ENCODE measurements around the gene ENPP4. TPM values are rescaled to one million over a fixed set of nuclear protein-coding genes. Genes with fewer than 3 reads are reported as not detected.
"Not testable (repeated sequence)": the region's sequence is repeated elsewhere in the genome, so short reads cannot be mapped to it uniquely, and the experiment has no call there.

ENPP4 gene
- total RNA-seq, 2 experiments from 2014 or later = 8.2 to 9.4 TPM

DNA sequence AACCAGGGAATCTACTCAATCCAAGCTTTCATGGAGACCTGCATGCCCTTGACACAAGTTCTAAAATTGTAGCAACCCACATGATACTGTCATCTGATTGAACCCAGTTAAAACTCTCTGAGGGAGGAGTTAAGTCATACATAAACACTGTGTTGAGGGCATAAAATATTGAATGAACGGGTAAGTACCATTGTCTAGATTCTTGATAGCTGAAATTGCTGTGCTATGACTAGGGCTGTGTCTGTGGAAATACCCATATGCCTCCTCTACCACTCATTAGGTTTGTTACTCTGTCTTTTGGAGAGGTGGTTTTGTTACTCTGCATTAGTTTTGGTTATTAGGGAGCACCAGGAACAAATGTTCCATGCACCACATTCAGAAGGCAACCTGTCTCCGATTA lies 7.6 kb downstream of the ENPP4 start:
- Mint-ChIP-seq H3K27ac (no peak overlapping the region), H3K27me3 (no peaks in the 10 kb centered on the region), H3K4me1 (peaks cover 5% of the 10 kb centered on the region), H3K9me3 (no peaks in the 10 kb centered on the region), H3K36me3 (ENCODE audit: low read depth) (peaks cover 3% of the 10 kb centered on the region), H3K4me3 (no peak overlapping the region)
- DNase-seq = no peak
- POLR2A ChIA-PET = no interaction called here
- CTCF ChIA-PET = interaction anchor here (1.2 to 1.5 kb wide), 2 partner anchors 8 to 47 kb away, joined by 4 to 7 read pairs; partner anchors contain the start of gene ENPP4

DNA sequence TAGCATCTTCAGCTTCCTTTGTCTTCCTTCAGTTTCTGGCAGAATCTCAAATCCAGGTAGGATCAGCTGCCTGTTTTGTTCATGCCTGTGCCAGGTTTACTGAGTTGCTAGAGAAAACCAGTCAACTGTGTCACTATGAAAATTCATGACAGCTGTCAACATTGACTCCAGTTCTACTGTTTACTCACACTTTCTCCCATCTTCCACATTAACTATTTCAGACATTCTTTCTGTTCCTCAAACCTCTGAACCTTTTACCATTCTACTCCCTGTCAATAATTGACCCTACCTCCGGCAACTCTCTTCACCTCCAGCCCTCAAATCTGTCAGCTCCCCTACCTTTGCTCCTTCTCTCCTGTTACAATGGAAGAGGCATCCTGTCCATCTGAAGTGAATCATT lies 8.5 kb downstream of the ENPP4 start:
- no peak for DNase-seq
- POLR2A ChIA-PET = interaction anchor here (2.4 kb wide), 1 partner anchor 9 kb away, joined by 11 read pairs; the partner anchor contains the start of gene ENPP4

DNA sequence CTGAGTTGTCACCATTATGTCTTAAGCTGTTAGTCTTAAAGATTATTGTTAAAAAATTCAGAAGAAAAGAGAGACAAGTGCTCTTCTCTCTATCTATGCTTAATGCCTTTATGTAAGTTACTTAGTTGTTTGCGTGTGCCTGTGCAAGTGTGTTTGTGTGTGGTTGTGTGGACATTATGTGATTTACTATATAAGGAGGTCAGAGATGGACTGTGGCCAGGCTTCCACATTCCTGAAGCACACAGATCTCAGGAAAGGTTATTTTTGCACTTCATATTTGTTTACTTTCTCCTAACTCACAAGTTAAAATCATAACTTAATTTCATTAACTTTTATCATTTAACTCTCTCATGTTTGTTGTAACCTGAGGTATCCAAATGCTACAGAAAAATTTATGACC lies 14.5 kb downstream of the ENPP4 start:
- no peaks in the 10 kb centered on the region for H3K27me3 Mint-ChIP-seq
- CTCF ChIA-PET = no interaction called here
- DNase-seq = no peak
- POLR2A ChIA-PET = no interaction called here
- H3K4me1 Mint-ChIP-seq = no peaks in the 10 kb centered on the region
- no peaks in the 10 kb centered on the region for H3K9me3 Mint-ChIP-seq
- no peak overlapping the region for H3K27ac Mint-ChIP-seq
- no peak overlapping the region for H3K4me3 Mint-ChIP-seq
- peaks cover 13% of the 10 kb centered on the region for H3K36me3 Mint-ChIP-seq (ENCODE audit: low read depth)

More for the DNA sequence above, 8.5 kb downstream of the ENPP4 start:
- Mint-ChIP-seq H3K27me3 (no peaks in the 10 kb centered on the region), H3K4me3 (no peak overlapping the region), H3K9me3 (no peaks in the 10 kb centered on the region), H3K36me3 (ENCODE audit: low read depth) (peaks cover 11% of the 10 kb centered on the region), H3K4me1 (peaks cover 5% of the 10 kb centered on the region), H3K27ac (no peak overlapping the region)
- CTCF ChIA-PET = interaction anchor here (0.7 to 1.5 kb wide), 2 partner anchors 9 to 106 kb away, joined by 4 to 7 read pairs; partner anchors contain the start of gene ENPP4

DNA sequence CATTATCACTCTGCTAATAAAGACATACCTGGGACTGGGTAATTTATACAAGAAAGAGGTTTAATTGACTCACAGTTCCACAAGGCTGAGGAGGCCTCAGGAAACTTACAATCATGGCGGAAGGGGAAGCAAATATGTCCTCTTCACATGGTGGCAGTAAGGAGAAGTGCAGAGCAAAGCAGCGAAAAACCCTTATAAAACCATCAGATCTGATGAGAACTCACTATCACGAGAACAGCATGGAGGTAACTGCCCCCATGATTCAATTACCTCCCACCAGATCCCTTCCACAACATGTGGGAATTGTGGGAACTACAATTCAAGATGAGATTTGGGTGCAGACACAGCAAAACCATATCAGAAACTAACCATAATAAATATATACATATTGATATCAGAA lies 19.3 kb downstream of the ENPP4 start:
- DNase-seq; CTCF ChIA-PET; H3K9me3 Mint-ChIP-seq; H3K4me3 Mint-ChIP-seq; H3K36me3 Mint-ChIP-seq (ENCODE audit: low read depth); H3K4me1 Mint-ChIP-seq; H3K27ac Mint-ChIP-seq; POLR2A ChIA-PET; H3K27me3 Mint-ChIP-seq: not testable (repeated sequence)

DNA sequence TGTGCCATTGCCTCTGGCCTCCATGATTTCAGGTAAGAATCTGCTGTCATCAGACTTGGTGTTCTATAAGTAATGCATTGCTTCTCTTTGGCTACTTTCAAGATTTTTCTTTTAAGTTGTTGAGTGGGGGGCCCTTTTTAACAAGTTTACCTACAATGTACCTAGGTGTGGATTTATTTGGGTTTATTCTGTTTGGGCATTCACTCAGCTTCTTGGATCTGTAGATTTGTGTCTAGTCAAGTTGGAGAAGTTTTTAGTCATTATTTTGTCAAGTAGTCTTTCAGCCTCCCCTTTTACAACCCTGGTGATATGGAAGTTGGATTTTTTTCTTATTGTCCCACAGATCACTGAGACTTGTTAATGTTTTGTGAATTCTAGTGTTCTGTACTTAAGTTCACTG lies 26.9 kb downstream of the ENPP4 start:
- CTCF ChIA-PET = no interaction called here
- POLR2A ChIA-PET = no interaction called here
- H3K4me3 Mint-ChIP-seq = no peak overlapping the region
- no peaks in the 10 kb centered on the region for H3K4me1 Mint-ChIP-seq
- DNase-seq = no peak
- no peak overlapping the region for H3K27ac Mint-ChIP-seq
- H3K27me3 Mint-ChIP-seq = peaks cover 25% of the 10 kb centered on the region
- no peaks in the 10 kb centered on the region for H3K9me3 Mint-ChIP-seq
- H3K36me3 Mint-ChIP-seq (ENCODE audit: low read depth) = no peaks in the 10 kb centered on the region

DNA sequence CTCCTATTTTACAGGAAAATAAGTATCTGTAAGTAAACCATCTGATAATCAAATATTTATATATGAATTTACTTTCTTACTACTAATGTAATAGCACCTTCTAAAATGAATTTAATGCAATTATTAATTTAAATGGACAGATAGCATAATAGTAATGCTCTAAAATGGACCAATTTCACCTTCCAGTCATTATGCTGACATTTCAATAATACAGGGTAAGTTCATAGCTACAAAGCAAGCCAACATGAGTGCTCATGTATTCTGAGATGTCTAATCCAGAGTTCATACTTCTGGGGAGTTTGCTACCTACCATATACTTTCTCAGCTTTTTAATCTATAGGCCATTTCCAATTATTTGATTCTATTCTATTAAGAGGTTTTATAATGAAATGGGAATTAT lies 29.4 kb downstream of the ENPP4 start:
- peaks cover 28% of the 10 kb centered on the region for H3K27me3 Mint-ChIP-seq
- ChIA-PET POLR2A (no interaction called here), CTCF (interaction anchor here (1.6 kb wide), 1 partner anchor 69 kb away, joined by 6 read pairs; no protein-coding TSS in a partner anchor)
- no peak overlapping the region for H3K4me3 Mint-ChIP-seq
- no peak for DNase-seq
- no peaks in the 10 kb centered on the region for H3K4me1 Mint-ChIP-seq
- no peaks in the 10 kb centered on the region for H3K9me3 Mint-ChIP-seq
- no peak overlapping the region for H3K27ac Mint-ChIP-seq
- H3K36me3 Mint-ChIP-seq (ENCODE audit: low read depth) = no peaks in the 10 kb centered on the region

DNA sequence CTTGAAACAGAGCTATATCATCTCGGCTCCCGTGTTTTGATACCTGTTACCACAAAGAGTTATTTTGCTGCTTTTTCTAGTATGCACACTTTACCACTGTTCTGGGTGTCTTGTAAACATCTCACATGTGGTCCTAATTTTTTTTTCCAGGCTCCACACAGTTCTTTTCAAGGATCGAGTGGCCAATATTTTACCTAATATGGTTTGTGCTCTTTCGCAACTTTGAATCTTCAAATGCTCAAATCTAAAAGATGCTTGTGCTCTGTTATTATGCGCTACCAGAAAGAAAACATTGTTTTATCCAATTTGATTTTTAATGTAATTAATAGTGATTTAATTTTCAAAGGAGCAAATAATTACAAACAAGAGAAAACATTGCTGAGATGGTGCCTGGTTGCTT lies 30.3 kb downstream of the ENPP4 start:
- no peaks in the 10 kb centered on the region for H3K36me3 Mint-ChIP-seq (ENCODE audit: low read depth)
- ChIA-PET POLR2A (no interaction called here), CTCF (interaction anchor here (1.6 kb wide), 1 partner anchor 70 kb away, joined by 6 read pairs; no protein-coding TSS in a partner anchor)
- H3K27me3 Mint-ChIP-seq = peaks cover 28% of the 10 kb centered on the region
- no peaks in the 10 kb centered on the region for H3K9me3 Mint-ChIP-seq
- H3K4me3 Mint-ChIP-seq = no peak overlapping the region
- no peak overlapping the region for H3K27ac Mint-ChIP-seq
- H3K4me1 Mint-ChIP-seq = no peaks in the 10 kb centered on the region
- DNase-seq = no peak

DNA sequence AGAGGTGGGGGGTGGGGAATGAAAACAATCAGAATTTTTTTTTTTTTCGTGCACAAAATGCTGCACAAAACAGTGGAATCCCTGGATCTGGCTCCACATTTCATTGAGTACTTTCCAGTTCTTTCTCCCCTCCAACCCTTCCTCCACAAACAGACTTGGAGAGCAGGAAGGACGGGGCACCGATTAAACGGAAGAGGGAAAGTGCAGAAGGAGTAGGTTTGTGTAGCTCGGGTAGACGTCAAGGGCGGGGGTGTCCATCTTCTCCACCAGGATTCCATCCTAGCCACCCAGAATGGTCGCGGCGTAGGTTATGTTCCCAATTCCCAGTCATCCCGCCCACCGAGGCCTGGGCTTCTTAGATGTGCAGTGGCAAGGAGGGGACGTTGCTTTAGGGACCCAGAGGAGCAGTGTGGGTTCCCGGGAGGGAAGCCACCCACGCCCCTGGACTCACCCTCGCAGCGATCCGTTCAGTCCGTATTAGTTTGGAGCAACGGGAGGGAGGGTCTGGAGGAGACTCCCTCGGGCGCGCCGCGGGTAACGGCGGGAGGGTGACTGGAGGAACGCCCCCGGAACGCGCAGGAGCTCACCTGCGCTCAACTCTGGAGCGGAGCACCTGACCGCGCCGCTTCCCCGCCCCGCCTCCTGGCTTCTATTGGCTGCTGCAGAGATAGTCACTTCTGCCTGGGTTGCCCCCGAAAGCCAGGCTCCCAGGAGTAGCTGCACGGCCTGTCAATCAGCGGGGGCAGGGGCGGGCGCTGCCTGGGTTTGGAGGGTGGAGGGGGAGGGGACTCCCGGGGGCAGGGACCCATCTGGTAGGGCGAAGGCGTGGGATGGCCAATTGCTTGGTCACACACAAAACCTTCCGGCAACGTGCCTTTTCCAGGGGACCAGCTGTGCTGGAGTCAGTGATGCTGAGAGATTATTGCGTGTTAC lies 40.8 kb downstream of the ENPP4 start, which contains the start of gene ENPP5:
Gene ENPP5 (minus strand): TSS at position 624 of the 933 bp plus-strand sequence. CDS start 2,718 bp downstream, outside the sequence.
- peak within 1 kb of the TSS; percentile 39 for H3K4me3 Mint-ChIP-seq
- peaks cover 25% of the 10 kb centered on the region for H3K4me1 Mint-ChIP-seq
- POLR2A ChIA-PET = no interaction called here
- no peaks in the 10 kb centered on the region for H3K9me3 Mint-ChIP-seq
- DNase-seq = peak; percentile 33
- peaks cover 62% of the 10 kb centered on the region for H3K27me3 Mint-ChIP-seq
- H3K27ac Mint-ChIP-seq = no peak within 1 kb of the TSS
- H3K36me3 Mint-ChIP-seq (ENCODE audit: low read depth) = no peaks in the 10 kb centered on the region
- CTCF ChIA-PET = interaction anchor here (0.7 kb wide), 1 partner anchor 236 kb away, joined by 3 read pairs; no protein-coding TSS in a partner anchor

DNA sequence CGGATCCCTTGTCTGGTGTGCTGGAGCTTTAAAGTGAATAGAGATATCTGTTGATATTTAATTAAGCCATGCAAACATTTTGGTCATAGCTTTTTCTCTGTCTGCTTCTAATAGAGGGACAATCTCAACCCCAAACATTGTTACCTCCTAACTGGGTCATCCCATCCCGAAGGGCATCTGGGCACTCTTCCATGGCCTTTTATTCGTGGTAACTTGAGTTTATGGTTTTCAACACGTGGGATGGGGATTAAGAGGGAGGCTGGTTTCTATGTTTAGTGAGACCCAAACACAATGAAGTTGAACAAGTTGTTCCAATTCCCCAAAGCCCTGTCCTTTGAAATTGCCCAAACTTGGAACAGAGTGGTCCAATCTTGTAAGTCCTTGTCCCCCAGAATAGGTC lies 42.4 kb downstream of the ENPP4 start:
- POLR2A ChIA-PET = no interaction called here
- Mint-ChIP-seq H3K36me3 (ENCODE audit: low read depth) (no peaks in the 10 kb centered on the region), H3K27me3 (peaks cover 66% of the 10 kb centered on the region), H3K4me3 (no peak overlapping the region), H3K27ac (no peak overlapping the region), H3K9me3 (no peaks in the 10 kb centered on the region), H3K4me1 (peaks cover 35% of the 10 kb centered on the region)
- no peak for DNase-seq
- CTCF ChIA-PET = no interaction called here

DNA sequence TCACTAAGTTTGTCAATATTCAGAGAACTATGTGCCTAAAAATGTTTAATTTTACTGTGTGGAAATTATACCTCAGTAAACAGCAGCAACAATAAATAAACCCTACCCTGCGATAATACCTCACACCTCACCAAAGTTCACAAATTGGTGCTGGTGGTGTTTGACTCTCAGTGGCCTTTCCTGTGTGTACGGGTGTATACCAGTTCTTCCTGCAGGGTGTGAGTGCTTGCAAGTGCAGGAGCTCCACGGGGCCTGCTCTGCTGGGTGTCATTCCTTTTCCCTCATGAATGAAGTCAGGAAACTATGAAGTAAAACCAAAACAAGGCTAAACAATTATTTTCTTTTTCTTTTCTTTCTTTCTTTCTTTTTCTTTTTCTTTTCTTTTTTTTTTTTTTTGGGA lies 45.1 kb downstream of the ENPP4 start:
- peaks cover 34% of the 10 kb centered on the region for H3K4me1 Mint-ChIP-seq
- no peak for DNase-seq
- H3K27me3 Mint-ChIP-seq = peaks cover 74% of the 10 kb centered on the region
- no peak overlapping the region for H3K4me3 Mint-ChIP-seq
- H3K27ac Mint-ChIP-seq = no peak overlapping the region
- CTCF ChIA-PET = interaction anchor here (0.6 kb wide), 1 partner anchor 16 kb away, joined by 4 read pairs; no protein-coding TSS in a partner anchor
- no peaks in the 10 kb centered on the region for H3K9me3 Mint-ChIP-seq
- H3K36me3 Mint-ChIP-seq (ENCODE audit: low read depth) = no peaks in the 10 kb centered on the region
- POLR2A ChIA-PET = no interaction called here

DNA sequence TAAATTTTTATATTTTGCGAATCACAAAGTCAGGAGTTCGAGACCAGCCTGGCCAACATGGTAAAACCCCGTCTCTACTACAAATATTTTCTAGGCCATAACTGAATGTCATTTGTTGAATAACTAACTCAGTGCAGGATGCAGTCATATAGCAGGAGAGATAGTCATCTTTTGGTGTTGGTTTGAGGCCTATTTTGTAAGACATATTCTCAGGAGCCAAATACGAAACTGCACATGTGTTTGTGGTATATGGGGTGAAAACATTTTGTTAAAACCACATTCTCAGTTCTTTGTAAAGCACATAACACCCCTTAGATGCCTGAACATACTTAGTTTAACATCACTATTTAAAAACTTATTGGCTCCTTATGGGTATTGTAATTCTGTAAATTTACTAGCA lies 45.7 kb downstream of the ENPP4 start:
- peaks cover 28% of the 10 kb centered on the region for H3K4me1 Mint-ChIP-seq
- peaks cover 74% of the 10 kb centered on the region for H3K27me3 Mint-ChIP-seq
- H3K27ac Mint-ChIP-seq = peak overlapping the region; percentile 60
- CTCF ChIA-PET = no interaction called here
- POLR2A ChIA-PET = interaction anchor here (1.0 kb wide), 1 partner anchor 46 kb away, joined by 4 read pairs; the partner anchor contains the start of gene ENPP4
- DNase-seq = no peak
- no peaks in the 10 kb centered on the region for H3K9me3 Mint-ChIP-seq
- H3K36me3 Mint-ChIP-seq (ENCODE audit: low read depth) = no peaks in the 10 kb centered on the region
- no peak overlapping the region for H3K4me3 Mint-ChIP-seq

DNA sequence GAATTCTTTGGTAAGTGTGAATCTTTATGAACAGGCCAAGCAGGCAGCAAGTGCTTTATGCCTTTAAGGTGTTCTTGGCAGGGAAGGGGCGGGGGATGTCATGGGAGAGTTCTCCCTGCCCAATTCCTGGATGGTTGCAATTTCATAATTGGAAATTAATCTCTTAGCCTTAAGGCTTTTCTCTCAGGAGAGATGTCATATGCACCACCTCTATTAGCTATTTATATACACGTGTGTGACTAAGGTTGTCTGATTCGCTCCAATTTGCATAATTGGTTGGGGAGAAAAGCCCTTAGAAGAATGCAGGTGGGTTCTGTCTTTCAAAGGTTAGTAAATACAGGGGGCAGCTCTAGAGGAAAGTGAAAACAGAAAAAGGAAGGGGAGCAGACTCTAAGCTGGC lies 46.2 kb downstream of the ENPP4 start:
- Mint-ChIP-seq H3K36me3 (ENCODE audit: low read depth) (no peaks in the 10 kb centered on the region), H3K4me3 (no peak overlapping the region), H3K27me3 (peaks cover 74% of the 10 kb centered on the region), H3K9me3 (no peaks in the 10 kb centered on the region), H3K4me1 (peaks cover 26% of the 10 kb centered on the region), H3K27ac (no peak overlapping the region)
- ChIA-PET POLR2A (interaction anchor here (1.0 kb wide), 1 partner anchor 46 kb away, joined by 4 read pairs; the partner anchor contains the start of gene ENPP4), CTCF (interaction anchor here (0.9 kb wide), 1 partner anchor 235 kb away, joined by 3 read pairs; no protein-coding TSS in a partner anchor)
- DNase-seq = no peak

DNA sequence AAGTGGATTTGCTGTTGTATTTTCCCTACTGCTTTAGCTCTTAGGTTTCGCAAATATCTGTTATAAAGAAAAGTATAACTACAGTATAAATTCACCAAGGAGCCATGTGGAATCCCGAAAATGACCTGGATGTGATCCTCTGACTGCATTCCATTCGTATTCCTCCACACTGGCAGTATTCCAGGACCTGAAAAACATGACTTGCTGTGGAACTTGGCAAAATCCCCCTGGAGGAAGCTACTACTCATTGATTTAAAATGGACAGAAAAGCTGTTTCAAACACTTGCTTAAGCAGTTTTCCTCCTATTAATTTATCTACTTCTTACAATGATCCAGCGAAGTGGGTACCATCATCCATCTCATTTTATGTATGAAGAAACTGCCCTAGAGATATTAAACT lies 54.3 kb downstream of the ENPP4 start:
- Mint-ChIP-seq H3K4me3 (no peak overlapping the region), H3K27ac (no peak overlapping the region), H3K36me3 (ENCODE audit: low read depth) (no peaks in the 10 kb centered on the region), H3K4me1 (no peaks in the 10 kb centered on the region), H3K9me3 (no peaks in the 10 kb centered on the region), H3K27me3 (peaks cover 56% of the 10 kb centered on the region)
- POLR2A ChIA-PET = no interaction called here
- CTCF ChIA-PET = no interaction called here
- no peak for DNase-seq

Measured in activated CD4-positive, alpha-beta memory T cell treated with anti-CD3 and anti-CD28 coated beads, Interleukin-2, amount 10 ng/mL, durations not matched to agents 7 days and 5 days (primary cell).